Fibroblast of lung (primary cell): ENCODE data around the gene C10orf71.

ENCODE experiments used
- CTCF ChIP-seq, 2 donors: IDR thresholded peaks in 1 of 2; conservative IDR thresholded peaks in 1 of 2; 1 replicate in 1 of 2; 2 replicates in 1 of 2; pipeline ENCODE4 v1.5.1; 2011 to 2012; ENCODE audit warnings: low read length in 2 of 2, control low read depth in 1 of 2, inconsistent platforms in 1 of 2, low read depth in 1 of 2, mild to moderate bottlenecking in 1 of 2
- EZH2 ChIP-seq: IDR thresholded peaks from 2 replicates; pipeline ENCODE4 v1.5.1; 2012; ENCODE audit warnings: low read length, control low read depth, mild to moderate bottlenecking; ENCODE audit errors: missing control alignments

DNA sequence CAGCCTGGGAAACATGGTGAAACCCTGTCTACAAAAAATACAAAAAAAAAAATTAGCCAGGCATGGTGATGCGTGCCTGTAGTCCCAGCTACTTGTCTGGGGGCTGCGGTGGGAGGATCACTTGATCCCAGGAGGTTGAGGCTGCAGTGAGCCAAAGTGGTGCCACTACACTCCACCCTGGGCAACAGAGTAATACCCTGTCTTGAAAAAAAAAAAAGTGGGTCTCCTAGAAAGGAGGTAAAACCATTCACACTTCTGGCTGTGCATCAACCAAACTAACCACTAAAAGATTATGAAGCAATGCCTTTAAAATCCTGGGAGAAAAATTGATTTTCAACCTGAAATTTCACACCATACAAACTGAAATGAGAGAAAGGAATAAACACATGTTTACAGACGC is 35.4 kb upstream of the C10orf71 start:
- no peak for TF ChIP-seq CTCF (conservative IDR thresholded peaks at IDR 0.05 in 1 of 2, IDR thresholded peaks at IDR 0.05 in 1 of 2; ENCODE audit: low read depth in 1 of 2, low read length in 2 of 2)
- TF ChIP-seq EZH2 = no peak
